ENCODE data around the gene ARID1A.

Gene ARID1A

DNA sequence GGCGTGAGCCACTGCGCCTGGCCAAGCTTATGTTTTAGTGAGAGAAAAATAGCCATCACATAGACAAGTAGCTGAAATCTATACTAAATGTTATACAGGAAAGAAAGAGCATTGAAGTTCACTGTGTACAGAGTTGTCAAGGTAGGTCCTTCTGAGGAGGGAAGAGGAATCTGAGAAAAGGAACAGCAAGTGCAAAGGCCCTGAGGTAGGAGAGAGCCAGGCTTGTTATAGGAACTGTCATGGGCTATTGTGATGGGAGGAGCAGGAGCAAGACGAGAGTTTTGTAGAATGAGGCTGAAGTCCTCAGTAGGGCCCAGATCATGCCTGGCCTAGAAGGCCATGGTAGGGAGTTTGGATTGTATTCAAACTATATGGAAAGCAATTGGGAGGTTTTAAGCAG, 135.2 kb downstream of the ARID1A start:
- DNase-seq, result no peak
